Erythroblast (primary cell): ENCODE measurements around the gene PTPRN2.

Source experiments
- GATA1 ChIP-seq: IDR thresholded peaks from 2 replicates; pipeline ENCODE4 v1.6.1; 2011; ENCODE audit warnings: low read depth, mild to moderate bottlenecking, control low read depth, low read length, moderate library complexity
- POLR2A ChIP-seq: IDR thresholded peaks from 2 replicates; pipeline ENCODE4 v1.6.1; 2011; ENCODE audit warnings: mild to moderate bottlenecking, low read length

- TF ChIP-seq POLR2A (no peak), GATA1 (no peak)
Measured at GRCh38 chr7:158321936-158322615, 265.5 kb downstream of the PTPRN2 start.
